GM18519 (cell line): ENCODE results near the gene SMC1B.
A peak's percentile ranks its signal among the peaks of the same experiment; 100 is the strongest.

Experiments used
- ATAC-seq: cut with Tn5 transposase; IDR thresholded peaks from one replicate; pipeline ENCODE4 v1.9.1; 2021; ENCODE audit warnings: mild to moderate bottlenecking, moderate library complexity; ENCODE audit not compliant: unreplicated experiment, low FRiP score

Gene SMC1B

GRCh38 chr22:45324311-45324711 lies 89.1 kb downstream of the SMC1B start:
- ATAC-seq, result no peak

GRCh38 chr22:45323695-45324094 lies 89.7 kb downstream of the SMC1B start:
- ATAC-seq, result no peak

GRCh38 chr22:45322873-45323525 lies 90.4 kb downstream of the SMC1B start:
- no peak for ATAC-seq

- no peak for ATAC-seq
Observed at GRCh38 chr22:45321827-45322226, 91.6 kb downstream of the SMC1B start.

GRCh38 chr22:45320357-45320976 lies 92.9 kb downstream of the SMC1B start:
- ATAC-seq, result no peak

GRCh38 chr22:45319324-45319685 lies 94.1 kb downstream of the SMC1B start:
- no peak for ATAC-seq

GRCh38 chr22:45318558-45319323 lies 94.7 kb downstream of the SMC1B start:
- no peak for ATAC-seq

- ATAC-seq, result no peak
Observed at GRCh38 chr22:45318168-45318557, 95.2 kb downstream of the SMC1B start.

- ATAC-seq, result no peak
Observed at GRCh38 chr22:45317551-45318167, 95.7 kb downstream of the SMC1B start.

GRCh38 chr22:45316796-45317526 lies 96.4 kb downstream of the SMC1B start:
- no peak for ATAC-seq

- no peak for ATAC-seq
Observed at GRCh38 chr22:45314786-45315185, 98.6 kb downstream of the SMC1B start.

- ATAC-seq, result no peak
Observed at GRCh38 chr22:45314054-45314721, 99.2 kb downstream of the SMC1B start.

GRCh38 chr22:45312856-45313255 lies 100.5 kb downstream of the SMC1B start:
- ATAC-seq, result no peak

GRCh38 chr22:45312415-45312814 lies 101.0 kb downstream of the SMC1B start:
- no peak for ATAC-seq

- no peak for ATAC-seq
Observed at GRCh38 chr22:45310977-45311531, 102.3 kb downstream of the SMC1B start.

- no peak for ATAC-seq
Observed at GRCh38 chr22:45310331-45310976, 102.9 kb downstream of the SMC1B start.

GRCh38 chr22:45309422-45310227 lies 103.8 kb downstream of the SMC1B start, which contains the start of gene FAM118A:
Gene FAM118A (plus strand): TSS chr22:45309934. CDS start chr22:45322380, 12,446 bp downstream.
- ATAC-seq, result peak; percentile 48

GRCh38 chr22:45308957-45309421 lies 104.4 kb downstream of the SMC1B start:
- ATAC-seq, result no peak
